OCI-LY1 (cell line): ENCODE measurements around the gene WIPF3.

ENCODE experiments used
- H2AFZ ChIP-seq: fragments of 200-600 bp; sonication (generic), shearing (Covaris generic); 2 replicates; pipeline ENCODE4 v1.6.0; 2014; ENCODE audit warnings: antibody characterized with exemption, mild to moderate bottlenecking, low read length
- H3F3A ChIP-seq: fragments of 200-600 bp; sonication (generic), shearing (Covaris generic); 2 replicates; pipeline ENCODE4 v1.6.0; 2014; ENCODE audit warnings: mild to moderate bottlenecking, antibody characterized with exemption, low read length, moderate library complexity; ENCODE audit not compliant: insufficient read depth
- H3K27ac ChIP-seq: fragments of 200-600 bp; sonication (generic); 2 replicates; pipeline ENCODE4 v1.5.1; 2014; ENCODE audit warnings: low read length, mixed run types, mild to moderate bottlenecking, low read depth; ENCODE audit not compliant: poor library complexity, severe bottlenecking
- H3K27me3 ChIP-seq: fragments of 200-600 bp; sonication (generic); 2 replicates; pipeline ENCODE4 v1.6.0; 2014; ENCODE audit warnings: antibody characterized with exemption, mild to moderate bottlenecking, low read length, moderate library complexity; ENCODE audit not compliant: insufficient read depth
- H3K36me3 ChIP-seq: fragments of 200-600 bp; sonication (generic); 2 replicates; pipeline ENCODE4 v1.6.1; 2014; ENCODE audit warnings: mild to moderate bottlenecking, antibody characterized with exemption, low read length, moderate library complexity, mixed read lengths; ENCODE audit not compliant: insufficient read depth
- H3K4me1 ChIP-seq: fragments of 200-600 bp; sonication (generic); 2 replicates; pipeline ENCODE4 v1.5.1; 2014; ENCODE audit warnings: mild to moderate bottlenecking, low read length, moderate library complexity; ENCODE audit not compliant: insufficient read depth, severe bottlenecking
- H3K4me2 ChIP-seq: fragments of 200-600 bp; sonication (generic), shearing (Covaris generic); 2 replicates; pipeline ENCODE4 v1.6.1; 2014; ENCODE audit warnings: low read length
- H3K4me3 ChIP-seq: fragments of 200-600 bp; sonication (generic); 2 replicates; pipeline ENCODE4 v1.5.1; 2014; ENCODE audit warnings: low read length, low read depth, mild to moderate bottlenecking, mixed read lengths; ENCODE audit not compliant: poor library complexity, severe bottlenecking
- H3K79me2 ChIP-seq: fragments of 200-600 bp; shearing (Covaris generic); 2 replicates; pipeline ENCODE4 v1.6.1; 2016; ENCODE audit warnings: mixed run types, low read length, mixed read lengths; ENCODE audit not compliant: insufficient read depth
- H3K9ac ChIP-seq: fragments of 200-600 bp; sonication (generic), shearing (Covaris generic); 2 replicates; pipeline ENCODE4 v1.6.1; 2014; ENCODE audit warnings: mild to moderate bottlenecking, low read length, mixed read lengths
- H3K9me2 ChIP-seq: fragments of 200-600 bp; sonication (generic), shearing (Covaris generic); 2 replicates; pipeline ENCODE4 v1.6.1; 2014; ENCODE audit warnings: low read depth, mild to moderate bottlenecking, low read length, mixed read lengths
- H3K9me3 ChIP-seq: fragments of 200-600 bp; shearing (Covaris generic); 2 replicates; pipeline ENCODE4 v1.6.1; 2014; ENCODE audit warnings: low read length, mixed read lengths
- H4K20me1 ChIP-seq: fragments of 200-600 bp; sonication (generic), shearing (Covaris generic); 2 replicates; pipeline ENCODE4 v1.6.0; 2016; ENCODE audit warnings: mild to moderate bottlenecking, low read length; ENCODE audit not compliant: insufficient read depth
- EZH2 ChIP-seq: fragments of 200-600 bp; sonication (generic), shearing (Covaris generic); IDR thresholded peaks from 2 replicates; pipeline ENCODE4 v1.8.0; 2017; ENCODE audit warnings: borderline replicate concordance, mixed run types, mild to moderate bottlenecking, antibody characterized with exemption, low read length, moderate library complexity, mixed read lengths
- TF ChIP-seq, protein P1 (sequence below): fragments of 200-600 bp; sonication (generic), shearing (Covaris generic); IDR thresholded peaks from 2 replicates; pipeline ENCODE4 v1.5.1; 2017; ENCODE audit warnings: mild to moderate bottlenecking, antibody characterized with exemption, low read length, moderate library complexity, mixed read lengths

The WIPF3 gene

GRCh38 chr7:29793507-29793906, 12.8 kb upstream of the WIPF3 start:
- TF ChIP-seq, protein P1, sequence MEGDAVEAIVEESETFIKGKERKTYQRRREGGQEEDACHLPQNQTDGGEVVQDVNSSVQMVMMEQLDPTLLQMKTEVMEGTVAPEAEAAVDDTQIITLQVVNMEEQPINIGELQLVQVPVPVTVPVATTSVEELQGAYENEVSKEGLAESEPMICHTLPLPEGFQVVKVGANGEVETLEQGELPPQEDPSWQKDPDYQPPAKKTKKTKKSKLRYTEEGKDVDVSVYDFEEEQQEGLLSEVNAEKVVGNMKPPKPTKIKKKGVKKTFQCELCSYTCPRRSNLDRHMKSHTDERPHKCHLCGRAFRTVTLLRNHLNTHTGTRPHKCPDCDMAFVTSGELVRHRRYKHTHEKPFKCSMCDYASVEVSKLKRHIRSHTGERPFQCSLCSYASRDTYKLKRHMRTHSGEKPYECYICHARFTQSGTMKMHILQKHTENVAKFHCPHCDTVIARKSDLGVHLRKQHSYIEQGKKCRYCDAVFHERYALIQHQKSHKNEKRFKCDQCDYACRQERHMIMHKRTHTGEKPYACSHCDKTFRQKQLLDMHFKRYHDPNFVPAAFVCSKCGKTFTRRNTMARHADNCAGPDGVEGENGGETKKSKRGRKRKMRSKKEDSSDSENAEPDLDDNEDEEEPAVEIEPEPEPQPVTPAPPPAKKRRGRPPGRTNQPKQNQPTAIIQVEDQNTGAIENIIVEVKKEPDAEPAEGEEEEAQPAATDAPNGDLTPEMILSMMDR: no peak
- no peak for TF ChIP-seq EZH2
- H4K20me1 ChIP-seq: no peaks in the 10 kb centered on the region
- H2AFZ ChIP-seq: no peak overlapping the region
- peaks cover 5% of the 10 kb centered on the region; the same call in 1 of the 2 replicates for H3K27me3 ChIP-seq
- no peaks in the 10 kb centered on the region for H3K9me3 ChIP-seq
- no peak overlapping the region for H3K27ac ChIP-seq
- H3K4me1 ChIP-seq: no peaks in the 10 kb centered on the region
- no peak overlapping the region for H3K4me3 ChIP-seq
- H3F3A ChIP-seq: no peaks in the 10 kb centered on the region
- H3K4me2 ChIP-seq: no peak overlapping the region
- no peaks in the 10 kb centered on the region for H3K36me3 ChIP-seq
- no peaks in the 10 kb centered on the region for H3K79me2 ChIP-seq
- no peaks in the 10 kb centered on the region for H3K9me2 ChIP-seq
- no peak overlapping the region for H3K9ac ChIP-seq

DNA sequence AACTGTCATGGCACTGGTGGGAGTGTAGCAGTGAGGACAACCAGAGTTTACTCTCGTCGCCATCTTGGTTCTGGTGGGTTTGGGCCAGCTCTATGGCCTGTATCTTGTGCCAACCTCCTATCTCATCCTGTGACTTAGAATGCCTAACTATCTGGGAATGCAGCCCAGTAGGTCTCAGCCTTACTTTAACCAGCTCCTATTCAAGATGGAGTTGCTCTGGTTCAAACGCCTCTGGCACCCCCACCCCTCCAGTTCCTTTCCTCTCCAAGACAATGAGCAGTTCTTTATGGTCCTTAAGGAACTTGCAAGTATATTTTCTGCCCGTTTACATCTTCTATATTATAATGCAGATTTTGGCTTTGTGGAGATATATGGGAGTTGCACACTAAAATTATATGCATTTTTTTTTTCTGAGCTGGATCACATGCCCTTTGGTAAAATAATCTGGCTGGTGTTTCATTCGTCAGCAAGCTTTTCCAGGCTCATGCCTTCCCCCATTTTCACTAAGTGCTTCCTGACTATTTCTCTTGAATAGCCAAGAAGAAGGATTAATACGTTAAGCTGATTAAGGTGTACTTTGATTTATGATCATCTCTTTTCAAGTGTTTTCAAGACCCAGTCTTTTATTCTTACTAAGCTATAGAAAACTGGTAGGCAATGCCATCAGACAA, 11.2 kb upstream of the WIPF3 start:
- Histone ChIP-seq H2AFZ (no peak overlapping the region), H3F3A (no peaks in the 10 kb centered on the region), H3K9ac (no peak overlapping the region), H3K79me2 (no peaks in the 10 kb centered on the region), H3K9me3 (no peaks in the 10 kb centered on the region), H3K36me3 (no peaks in the 10 kb centered on the region; the same call in 1 of the 2 replicates), H3K27ac (no peak overlapping the region), H3K4me1 (no peaks in the 10 kb centered on the region), H3K27me3 (peaks cover 5% of the 10 kb centered on the region; the same call in 1 of the 2 replicates), H4K20me1 (no peaks in the 10 kb centered on the region), H3K4me3 (no peak overlapping the region), H3K9me2 (no peaks in the 10 kb centered on the region), H3K4me2 (no peak overlapping the region)
- TF ChIP-seq, protein P1: no peak
- no peak for TF ChIP-seq EZH2

DNA sequence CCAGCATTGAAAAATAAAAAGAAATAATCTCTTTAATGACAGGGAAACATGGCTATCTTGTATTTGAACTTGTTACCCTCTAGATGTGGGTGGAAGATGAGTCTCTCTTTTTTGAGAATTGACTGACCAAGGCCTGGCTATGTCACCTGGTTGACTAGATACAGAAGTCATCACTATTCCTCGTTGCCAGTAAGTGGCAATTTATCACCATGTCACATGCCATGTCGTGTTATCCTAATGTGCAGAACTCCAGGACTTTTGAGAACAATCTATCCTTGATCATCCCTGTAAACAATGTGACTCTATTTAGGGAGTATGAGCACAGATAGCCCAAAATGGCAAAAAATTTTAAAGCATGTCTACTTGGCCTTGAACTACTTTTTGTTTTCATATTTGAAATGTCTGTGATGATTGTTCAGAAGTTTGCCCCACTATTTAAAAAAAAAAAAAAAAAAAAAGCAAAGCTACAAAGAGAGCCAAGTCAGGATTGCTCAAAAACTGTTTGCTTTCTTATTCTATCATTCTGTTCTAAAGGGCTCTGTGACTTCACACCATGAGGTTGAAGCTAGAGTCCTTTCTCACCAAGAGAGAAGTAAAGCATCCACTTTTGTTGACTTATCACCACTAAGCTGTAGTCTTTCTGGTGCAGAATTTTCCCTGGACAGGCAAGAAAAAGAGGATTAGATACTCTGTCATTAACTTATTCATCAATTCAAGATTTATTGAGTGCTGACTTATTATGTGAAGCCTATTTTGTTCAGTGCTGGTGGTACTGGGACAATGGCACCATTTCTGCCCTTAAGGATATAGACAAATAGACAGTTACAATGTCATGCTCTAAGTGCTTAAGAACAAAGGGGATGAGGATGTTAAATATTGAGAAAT, 10.4 kb upstream of the WIPF3 start:
- H3K9ac ChIP-seq: no peak overlapping the region
- no peaks in the 10 kb centered on the region for H3K9me2 ChIP-seq
- H4K20me1 ChIP-seq: no peaks in the 10 kb centered on the region
- H3K4me3 ChIP-seq: no peak overlapping the region
- no peaks in the 10 kb centered on the region for H3F3A ChIP-seq
- H3K4me1 ChIP-seq: no peaks in the 10 kb centered on the region
- H3K79me2 ChIP-seq: no peaks in the 10 kb centered on the region
- TF ChIP-seq, protein P1: no peak
- no peak for TF ChIP-seq EZH2
- H3K4me2 ChIP-seq: no peak overlapping the region
- H3K27me3 ChIP-seq: peaks cover 5% of the 10 kb centered on the region; the same call in 1 of the 2 replicates
- no peak overlapping the region for H3K27ac ChIP-seq
- no peaks in the 10 kb centered on the region for H3K9me3 ChIP-seq
- no peak overlapping the region for H2AFZ ChIP-seq
- no peaks in the 10 kb centered on the region; the same call in 1 of the 2 replicates for H3K36me3 ChIP-seq
